SH-SY5Y (cell line): ENCODE measurements around the gene UBE2F.

Experiments
- GATA2 ChIP-seq: IDR thresholded peaks from 2 replicates; pipeline ENCODE4 v1.6.1; 2011; ENCODE audit warnings: mild to moderate bottlenecking, low read depth, low read length
- GATA3 ChIP-seq: IDR thresholded peaks from 2 replicates; pipeline ENCODE4 v1.6.1; 2011; ENCODE audit warnings: low read depth, mild to moderate bottlenecking, low read length, moderate library complexity

DNA sequence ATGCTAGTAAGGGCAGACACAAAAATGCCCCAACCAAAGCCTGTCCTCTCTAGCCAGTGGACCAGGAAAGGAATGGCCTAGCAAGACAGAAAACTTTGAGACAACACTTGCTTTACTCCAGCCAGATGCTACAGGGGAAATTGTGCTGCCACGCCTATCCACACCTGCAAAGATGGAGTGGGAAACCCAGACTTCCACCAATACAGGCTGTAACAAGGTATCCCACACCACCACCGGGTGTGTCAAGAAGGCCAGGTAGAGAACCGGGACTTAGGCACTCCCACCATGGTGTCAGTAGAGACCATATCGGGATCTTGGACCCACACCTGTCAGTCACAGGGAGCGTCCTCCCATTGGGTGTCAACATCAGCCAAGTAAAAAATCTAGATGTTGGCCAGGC, 117.1 kb downstream of the UBE2F start:
- no peak for TF ChIP-seq GATA3
- no peak for TF ChIP-seq GATA2
